PC-3 (cell line): Measurements from ENCODE around the gene OBP2B. TPM values are rescaled to one million over a fixed set of nuclear protein-coding genes. Genes with fewer than 3 reads are reported as not detected.

ENCODE experiments used
- ATAC-seq: fragments of 200-7000 bp; cut with Tn5 transposase; 2 replicates; pipeline ENCODE4 v1.9.1; 2020; ENCODE audit warnings: mild to moderate bottlenecking, moderate library complexity
- BruUV-seq: library from RNA; stranded (reverse); fragments of 400-500 nt; replicated peaks from 2 replicates; lab custom pipeline; 2021; lab: Mats Ljungman, UMichigan
- CTCF ChIA-PET: fragments of 300-600 bp; sonication (Branson Sonifier 250); formaldehyde crosslinking; loops from one replicate; lab custom pipeline; 2022; ENCODE audit warnings: antibody characterized with exemption; lab: Charles Lee
- POLR2A ChIA-PET: fragments of 300-600 bp; sonication (Branson Sonifier 250); formaldehyde crosslinking; loops from one replicate; lab custom pipeline; 2022; ENCODE audit warnings: antibody characterized with exemption; ENCODE audit not compliant: unreplicated experiment; lab: Charles Lee
- DNase-seq: peaks from one replicate; pipeline ENCODE4 v3.0.0-alpha.2; 2015
- H2AFZ ChIP-seq: fragments of 300-600 bp; sonication (generic); 2 replicates; pipeline ENCODE4 v1.6.0; 2016; ENCODE audit warnings: antibody characterized with exemption, low read length
- H3F3A ChIP-seq: fragments of 300-600 bp; sonication (generic); one replicate; pipeline ENCODE4 v1.6.0; 2017; ENCODE audit warnings: antibody characterized with exemption, low read length, control low read depth, mild to moderate bottlenecking; ENCODE audit not compliant: unreplicated experiment
- H3K27ac ChIP-seq: fragments of 300-600 bp; sonication (generic); 2 replicates; pipeline ENCODE4 v1.5.1; 2016; ENCODE audit warnings: mild to moderate bottlenecking, low read length
- H3K27me3 ChIP-seq: fragments of 300-600 bp; sonication (generic); 2 replicates; pipeline ENCODE4 v1.6.1; 2016; ENCODE audit warnings: low read length, mixed read lengths
- H3K36me3 ChIP-seq: fragments of 300-600 bp; sonication (generic); 2 replicates; pipeline ENCODE4 v1.6.1; 2016; ENCODE audit warnings: low read depth, mixed run types, low read length, mixed read lengths
- H3K4me1 ChIP-seq: fragments of 300-600 bp; sonication (generic); 2 replicates; pipeline ENCODE4 v1.5.1; 2016; ENCODE audit warnings: low read length; ENCODE audit not compliant: insufficient read depth
- H3K4me2 ChIP-seq: fragments of 300-600 bp; sonication (generic); 2 replicates; pipeline ENCODE4 v1.6.0; 2016; ENCODE audit warnings: low read length
- H3K4me3 ChIP-seq: fragments of 300-600 bp; sonication (generic); 2 replicates; pipeline ENCODE4 v1.5.1; 2016; ENCODE audit warnings: mild to moderate bottlenecking, low read length, mixed read lengths
- H3K79me2 ChIP-seq: fragments of 300-600 bp; sonication (generic); 2 replicates; pipeline ENCODE4 v1.6.1; 2017; ENCODE audit warnings: low read length, mixed read lengths
- H3K9ac ChIP-seq: fragments of 300-600 bp; sonication (generic); 2 replicates; pipeline ENCODE4 v1.6.0; 2016; ENCODE audit warnings: mild to moderate bottlenecking, low read length
- H3K9me2 ChIP-seq: fragments of 300-600 bp; sonication (generic); replicated peaks from 2 replicates; pipeline ENCODE4 v1.6.1; 2016; ENCODE audit warnings: mixed run types, low read length, mixed read lengths
- H3K9me3 ChIP-seq: fragments of 300-600 bp; sonication (generic); 2 replicates; pipeline ENCODE4 v1.6.1; 2016; ENCODE audit warnings: low read length, mixed read lengths
- H4K20me1 ChIP-seq: fragments of 300-600 bp; sonication (generic); 2 replicates; pipeline ENCODE4 v1.6.1; 2016; ENCODE audit warnings: low read length, mixed read lengths
- CTCF ChIP-seq: fragments of 300-600 bp; sonication (generic); conservative IDR thresholded peaks from 2 replicates; pipeline ENCODE4 v1.5.1; 2017; ENCODE audit warnings: antibody characterized with exemption, low read depth, mild to moderate bottlenecking, low read length
- EZH2 ChIP-seq: fragments of 300-600 bp; sonication (generic); IDR thresholded peaks from one replicate; pipeline ENCODE4 v1.6.1; 2017; ENCODE audit warnings: antibody characterized with exemption, mild to moderate bottlenecking, low read length; ENCODE audit not compliant: unreplicated experiment
- EZH2phosphoT487 ChIP-seq: fragments of 300-600 bp; sonication (generic); IDR thresholded peaks from 2 replicates; pipeline ENCODE4 v1.6.1; 2018; ENCODE audit warnings: mild to moderate bottlenecking, antibody characterized with exemption, low read length, borderline replicate concordance
- intact Hi-C: fragments of 100-400 bp; cut with micrococcal nuclease; formaldehyde crosslinking; loops from 2 replicates; pipeline ENCODE4 v1.9.0; 2023
- total RNA-seq: library from RNA; depleted of rRNA; stranded (reverse); fragments of >200 nt; gene quantifications from 2 replicates; pipeline ENCODE4 v1.2.3, GENCODE V29; 2014

OBP2B gene
- total RNA-seq, 1 experiment from 2014 or later: not detected

DNA sequence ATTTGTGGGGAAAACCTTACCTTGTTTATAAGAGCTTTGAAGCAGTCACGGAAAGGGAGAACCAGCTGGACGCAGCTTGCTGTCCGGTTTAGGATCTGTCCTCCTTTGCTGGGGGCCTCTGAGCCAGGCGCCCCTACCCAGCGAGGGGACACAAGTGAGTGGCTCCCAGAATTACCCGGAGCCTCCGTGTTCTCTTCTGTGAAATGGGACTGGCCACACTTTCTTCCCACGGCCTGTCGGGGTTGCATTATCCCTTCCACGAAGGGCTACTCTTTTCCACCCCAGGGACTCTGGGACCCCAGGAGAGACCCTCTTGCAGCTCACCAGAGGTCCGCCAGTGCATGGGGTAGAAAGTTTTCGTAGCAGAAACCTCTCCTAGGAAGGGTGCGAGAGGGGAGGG lies 44.9 kb downstream of the OBP2B start:
- H3K79me2 ChIP-seq: no peaks in the 10 kb centered on the region
- CTCF ChIA-PET: no interaction called here
- no peaks in the 10 kb centered on the region for H3F3A ChIP-seq
- no peak overlapping the region for H3K27ac ChIP-seq
- H2AFZ ChIP-seq: no peak overlapping the region
- POLR2A ChIA-PET: no interaction called here
- H4K20me1 ChIP-seq: no peaks in the 10 kb centered on the region
- H3K27me3 ChIP-seq: no peaks in the 10 kb centered on the region
- H3K9ac ChIP-seq: no peak overlapping the region
- BruUV-seq: no TSS peak
- intact Hi-C loops: no loop called here
- no peaks in the 10 kb centered on the region for H3K9me2 ChIP-seq
- no peaks in the 10 kb centered on the region for H3K36me3 ChIP-seq
- no peak for DNase-seq
- H3K9me3 ChIP-seq: no peaks in the 10 kb centered on the region
- no peak overlapping the region for H3K4me2 ChIP-seq
- H3K4me1 ChIP-seq: no peaks in the 10 kb centered on the region
- ATAC-seq: no peak
- TF ChIP-seq EZH2: no peak
- TF ChIP-seq CTCF: no peak
- no peak for TF ChIP-seq EZH2phosphoT487
- no peak overlapping the region for H3K4me3 ChIP-seq

GRCh38 chr9:133163504-133164172 lies 45.4 kb downstream of the OBP2B start, which contains the start of gene GBGT1:
Gene GBGT1 (minus strand): TSS chr9:133163914. CDS start chr9:133162412, 1,502 bp downstream.
- ATAC-seq (no peak), DNase-seq (no peak)
- Histone ChIP-seq H3K79me2 (no peaks in the 10 kb centered on the region), H2AFZ (no peak within 1 kb of the TSS), H3K27me3 (no peaks in the 10 kb centered on the region), H3K4me1 (no peaks in the 10 kb centered on the region), H3K36me3 (no peaks in the 10 kb centered on the region), H3F3A (no peaks in the 10 kb centered on the region), H3K9me3 (no peaks in the 10 kb centered on the region), H3K4me3 (no peak within 1 kb of the TSS), H3K4me2 (no peak within 1 kb of the TSS), H3K9ac (no peak within 1 kb of the TSS), H4K20me1 (no peaks in the 10 kb centered on the region), H3K27ac (no peak within 1 kb of the TSS), H3K9me2 (no peaks in the 10 kb centered on the region)
- ChIA-PET CTCF (no interaction called here), POLR2A (no interaction called here)
- TF ChIP-seq CTCF (no peak), EZH2phosphoT487 (no peak), EZH2 (no peak)
- BruUV-seq: no TSS peak
- intact Hi-C loops: no loop called here

DNA sequence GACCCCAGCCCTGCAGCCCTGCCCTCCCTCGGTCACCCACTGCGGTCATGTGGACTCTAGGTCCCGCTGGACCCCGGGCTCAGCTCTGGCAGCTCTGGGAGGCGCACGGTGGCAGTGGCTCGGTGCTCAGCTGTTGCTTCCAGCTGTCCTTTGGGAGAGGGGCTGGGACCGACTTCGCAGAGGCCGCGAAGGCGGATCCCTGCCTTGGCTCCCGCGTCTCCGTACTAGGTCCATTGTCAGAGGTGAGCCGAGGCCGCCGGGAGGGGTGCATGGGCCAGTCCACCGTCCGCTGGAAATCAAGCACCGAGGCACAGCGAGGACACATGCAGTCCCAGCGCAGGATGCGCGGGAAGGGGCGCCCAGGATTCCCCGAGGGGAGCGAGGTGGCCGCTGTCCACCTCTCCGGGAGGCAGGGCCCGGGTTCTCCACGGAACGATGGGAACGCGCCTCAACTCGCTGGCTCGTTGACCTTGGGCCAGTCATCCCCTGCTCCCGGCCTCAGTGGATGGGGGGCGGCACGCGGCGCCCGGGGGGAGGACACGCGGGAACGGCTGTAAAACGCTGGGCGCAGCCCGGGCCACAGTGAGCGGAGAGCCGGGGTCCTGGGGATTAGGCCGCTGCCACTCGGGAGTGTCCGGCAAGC lies 46.1 kb downstream of the OBP2B start:
- no peak for ATAC-seq
- no peaks in the 10 kb centered on the region for H3K9me2 ChIP-seq
- H3K4me1 ChIP-seq: no peaks in the 10 kb centered on the region
- intact Hi-C loops: no loop called here
- H3K4me3 ChIP-seq: no peak overlapping the region
- CTCF ChIA-PET: interaction anchor here (0.6 kb wide), 1 partner anchor 27 kb away, joined by 8 read pairs; no protein-coding TSS in a partner anchor
- no peak overlapping the region for H3K27ac ChIP-seq
- H3K27me3 ChIP-seq: no peaks in the 10 kb centered on the region
- POLR2A ChIA-PET: no interaction called here
- no peaks in the 10 kb centered on the region for H3K79me2 ChIP-seq
- H2AFZ ChIP-seq: no peak overlapping the region
- DNase-seq: no peak
- H3K4me2 ChIP-seq: no peak overlapping the region
- H3K9ac ChIP-seq: no peak overlapping the region
- H3K36me3 ChIP-seq: no peaks in the 10 kb centered on the region
- no peaks in the 10 kb centered on the region for H3K9me3 ChIP-seq
- H3F3A ChIP-seq: no peaks in the 10 kb centered on the region
- no peaks in the 10 kb centered on the region for H4K20me1 ChIP-seq
- no peak for TF ChIP-seq CTCF
- TF ChIP-seq EZH2: no peak
- no peak for TF ChIP-seq EZH2phosphoT487
- no TSS peak for BruUV-seq
